Stimulated activated CD4-positive, alpha-beta T cell treated with anti-CD3 and anti-CD28 coated beads, TNF-alpha, amount 100 ng/mL, for 48 hours (primary cell): Measurements from ENCODE around the gene ZKSCAN7.
"Not testable (repeated sequence)": the region's sequence is repeated elsewhere in the genome, so short reads cannot be mapped to it uniquely, and the experiment has no call there.

ENCODE experiments used
- DNase-seq, 3 donors: peaks; one replicate each; pipeline ENCODE4 v3.0.0-alpha.2; 2020; ENCODE audit warnings: low read depth in 3 of 3

Gene ZKSCAN7

DNA sequence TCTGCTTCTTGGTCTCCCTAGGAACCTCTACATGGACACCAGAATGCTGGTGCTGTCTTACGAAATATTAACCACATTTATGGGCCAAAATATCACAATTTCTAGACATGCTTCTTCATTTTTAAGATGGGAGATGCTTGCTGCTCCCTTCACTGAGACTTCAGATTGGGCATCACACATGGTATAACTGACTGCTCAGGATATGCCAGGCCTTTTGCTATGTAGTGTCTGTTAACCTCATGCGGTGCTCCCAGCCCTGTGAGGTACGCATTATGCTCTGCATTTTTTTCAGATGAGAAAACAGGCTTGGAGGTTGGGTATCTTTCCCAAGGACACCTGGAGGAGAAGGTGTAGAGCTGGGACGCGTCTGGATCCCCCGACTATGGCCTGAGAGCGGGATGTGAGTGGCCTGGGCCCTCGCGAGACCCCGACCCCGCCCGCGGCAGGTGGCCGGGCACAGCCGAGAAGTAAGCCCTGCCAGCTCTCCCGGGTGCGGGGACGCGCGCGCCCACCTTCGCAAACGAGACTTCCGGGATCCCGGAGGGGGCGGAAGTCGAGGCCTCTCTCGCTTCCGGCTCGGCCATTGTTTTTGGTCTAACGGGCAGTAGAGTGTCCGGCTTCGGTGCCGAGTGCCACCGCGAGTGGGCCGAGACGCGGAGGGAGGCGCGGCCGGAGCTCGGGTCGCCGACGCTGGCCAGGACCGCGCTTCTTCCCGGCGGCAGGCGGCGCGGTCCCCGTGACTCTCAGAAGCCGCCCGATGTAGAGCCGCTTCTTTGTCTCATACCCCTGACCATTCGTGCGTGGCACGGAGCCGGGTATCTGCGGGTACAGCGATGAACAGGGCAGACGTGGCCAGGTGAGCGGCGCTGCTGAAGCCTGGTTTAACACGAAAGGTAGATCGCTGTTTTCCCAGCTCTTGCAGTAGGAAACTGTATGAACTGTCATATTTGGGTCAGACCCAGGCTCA is at the start of gene ZKSCAN7:
ZKSCAN7 (plus strand) TSS at position 568 of the 967 bp plus-strand sequence. CDS start 1,855 bp downstream, outside the sequence.
- peak; percentile 10 to 36 (median 31) for DNase-seq

DNA sequence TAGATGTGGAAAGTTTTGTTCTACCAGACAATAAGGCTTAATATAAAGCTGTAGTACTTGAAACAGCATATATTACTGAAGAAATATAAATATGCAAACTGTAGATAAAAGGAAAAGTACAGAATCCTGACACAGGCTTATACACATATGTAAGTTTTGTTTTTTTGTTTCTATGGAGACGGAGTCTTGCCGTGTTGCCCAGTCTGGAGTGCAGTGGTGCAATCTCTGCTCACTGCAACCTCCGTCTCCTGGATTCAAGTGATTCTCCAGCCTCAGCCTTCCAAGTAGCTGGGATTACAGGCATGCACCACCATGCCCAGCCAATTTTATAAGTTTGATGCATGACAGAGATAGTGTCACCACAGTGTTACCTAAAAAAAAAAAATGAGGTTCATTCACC is 48.4 kb upstream of the ZKSCAN7 start:
- DNase-seq: no peak

DNA sequence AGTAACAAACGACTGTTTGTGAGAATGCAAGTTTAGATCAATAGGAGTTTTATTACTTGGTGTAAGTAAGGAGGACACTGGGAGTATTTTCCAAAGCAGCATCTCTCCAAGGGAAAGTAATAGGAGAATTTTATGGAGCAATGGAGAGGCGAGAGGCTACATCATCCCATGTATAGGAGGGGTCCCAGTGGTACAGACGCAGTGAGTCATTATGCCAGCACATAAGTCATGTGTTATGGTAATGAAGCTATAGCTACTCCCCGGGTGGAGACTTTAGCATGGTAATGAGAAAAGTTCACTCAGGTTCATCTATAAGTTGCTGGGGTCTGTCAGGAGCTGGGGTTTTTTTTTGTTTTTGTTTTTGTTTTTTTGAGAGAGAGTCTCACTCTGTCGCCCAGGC is 48.0 kb upstream of the ZKSCAN7 start:
- no peak for DNase-seq

DNA sequence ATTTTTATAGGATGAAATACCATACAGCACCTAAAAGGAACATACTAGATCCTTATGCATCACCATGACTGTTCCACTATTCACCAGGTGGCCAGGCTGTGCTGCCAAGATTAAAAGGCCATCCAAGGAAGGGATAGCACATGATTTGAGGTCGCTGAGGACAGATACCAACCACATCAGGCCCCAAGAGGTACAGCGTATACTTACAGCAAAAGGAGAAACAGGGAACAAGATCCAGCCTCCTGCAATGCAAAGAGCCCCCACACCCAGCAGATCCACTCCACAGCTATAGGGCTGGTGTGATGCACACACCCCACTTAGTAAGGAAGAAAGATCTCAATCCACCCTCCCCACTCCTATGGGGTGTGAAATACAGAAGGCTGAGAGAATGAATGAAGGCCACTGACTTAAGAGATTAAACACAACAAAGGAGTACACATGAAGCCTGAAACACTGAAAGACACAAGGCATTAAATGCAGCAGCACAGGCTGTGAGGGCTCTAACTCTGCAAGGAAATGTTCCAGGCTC is 45.5 kb upstream of the ZKSCAN7 start:
- DNase-seq: no peak

DNA sequence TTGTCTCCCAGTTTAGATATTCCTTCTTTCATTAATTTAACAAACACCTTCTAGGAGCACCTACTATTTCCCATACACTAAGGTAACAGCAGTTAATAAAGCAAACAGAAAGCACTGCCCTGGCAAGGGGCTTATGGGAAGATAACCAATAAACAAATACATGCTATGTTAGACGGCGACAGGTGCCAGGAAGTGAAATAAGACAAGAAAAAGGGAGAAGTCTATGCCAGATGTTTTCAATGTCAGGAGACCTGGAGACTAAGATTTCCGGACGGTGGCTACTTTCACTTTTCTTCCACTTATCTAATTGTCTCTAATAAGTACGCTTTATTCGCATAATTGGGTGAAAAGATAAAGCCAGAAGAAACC is 45.0 kb upstream of the ZKSCAN7 start:
- no peak for DNase-seq

DNA sequence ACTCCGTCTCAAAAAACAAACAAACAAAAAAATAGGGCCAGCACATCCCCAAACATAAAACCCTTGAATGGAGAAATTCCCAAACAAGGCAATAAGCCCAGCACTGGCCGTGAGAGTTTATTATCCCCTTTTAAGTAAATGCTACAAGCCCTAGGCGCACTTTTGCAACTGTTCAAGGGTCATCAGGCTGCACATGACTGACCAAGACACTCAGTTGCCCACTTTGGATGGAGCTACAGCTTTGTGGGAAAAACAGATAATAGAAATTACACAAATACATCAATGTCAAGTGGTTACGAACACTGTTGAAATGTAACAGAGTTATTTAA is 43.8 kb upstream of the ZKSCAN7 start:
- no peak for DNase-seq

DNA sequence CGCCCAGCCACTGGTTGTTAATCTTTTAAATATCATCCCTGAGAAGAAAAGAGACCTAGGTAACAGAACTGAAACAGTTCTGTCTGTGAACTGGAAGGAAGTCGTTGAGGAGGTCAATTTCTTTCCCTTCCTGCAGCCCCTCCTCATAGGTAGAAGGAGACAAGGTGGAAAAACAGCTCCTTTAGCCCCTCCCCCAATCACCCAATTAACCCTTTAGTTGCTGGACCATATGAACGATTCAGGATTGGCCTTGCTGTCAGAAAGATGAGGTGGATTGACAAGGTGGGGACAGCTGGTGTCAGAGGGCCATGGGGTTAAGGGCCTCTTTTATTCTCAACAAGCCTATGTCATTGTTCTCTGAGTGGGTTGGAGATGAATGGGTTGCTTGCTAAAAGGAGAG is 41.5 kb upstream of the ZKSCAN7 start:
- DNase-seq: no peak

DNA sequence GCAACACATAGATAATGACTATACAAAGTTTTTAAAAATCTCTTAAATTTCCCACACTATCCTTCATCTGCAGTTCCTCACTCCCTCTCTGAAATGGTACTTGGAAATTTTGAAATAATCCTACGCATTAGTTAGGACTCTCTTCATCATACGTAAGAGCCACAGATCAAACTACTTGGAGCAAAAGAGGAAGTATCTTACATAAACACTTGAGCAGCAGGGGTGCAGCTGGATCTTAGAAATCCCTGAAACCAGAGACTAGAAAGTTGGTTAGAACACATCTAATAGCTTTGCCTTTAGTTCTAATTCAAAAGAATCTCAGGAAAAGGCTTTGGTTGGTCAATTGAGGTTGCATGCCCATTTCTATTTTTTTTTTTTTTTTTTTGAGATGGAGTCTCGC is 38.8 kb upstream of the ZKSCAN7 start:
- DNase-seq: no peak

DNA sequence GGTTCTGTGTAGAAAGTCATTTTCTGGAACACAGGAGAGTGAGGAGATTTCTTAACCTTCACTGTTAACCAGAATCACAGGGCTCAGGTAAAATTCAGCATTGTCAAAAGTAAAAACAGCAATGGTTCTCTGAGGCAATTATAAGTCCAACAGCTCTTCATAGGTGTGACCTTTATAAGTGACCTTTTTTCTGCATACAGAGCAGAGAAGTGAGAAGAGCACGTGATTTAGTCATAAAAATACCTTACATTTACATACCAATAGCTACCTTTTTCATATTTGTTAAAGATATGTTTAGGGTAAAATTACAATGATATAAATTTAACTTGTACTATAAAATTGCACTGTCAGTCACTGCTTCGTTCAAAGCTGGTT is 36.2 kb upstream of the ZKSCAN7 start:
- DNase-seq: no peak

DNA sequence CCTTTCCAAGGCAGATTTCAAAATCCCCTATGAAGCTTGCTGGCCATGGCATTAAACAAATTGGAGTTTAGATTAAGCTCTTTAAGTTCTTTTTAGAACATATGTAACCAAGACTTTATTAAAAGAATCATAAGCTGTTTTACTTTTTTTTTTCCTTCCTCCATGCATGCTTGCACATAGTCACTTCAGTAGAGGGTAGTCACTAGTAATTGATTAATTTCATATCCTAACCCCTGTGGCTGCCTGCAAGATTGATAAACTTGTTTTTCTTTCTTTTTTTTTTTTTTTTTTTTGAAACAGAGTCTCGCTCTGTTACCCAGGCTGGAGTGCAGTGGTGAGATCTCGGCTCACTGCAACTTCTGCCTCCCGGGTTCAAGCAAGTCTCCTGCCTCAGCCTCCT is 33.3 kb upstream of the ZKSCAN7 start:
- DNase-seq: no peak

DNA sequence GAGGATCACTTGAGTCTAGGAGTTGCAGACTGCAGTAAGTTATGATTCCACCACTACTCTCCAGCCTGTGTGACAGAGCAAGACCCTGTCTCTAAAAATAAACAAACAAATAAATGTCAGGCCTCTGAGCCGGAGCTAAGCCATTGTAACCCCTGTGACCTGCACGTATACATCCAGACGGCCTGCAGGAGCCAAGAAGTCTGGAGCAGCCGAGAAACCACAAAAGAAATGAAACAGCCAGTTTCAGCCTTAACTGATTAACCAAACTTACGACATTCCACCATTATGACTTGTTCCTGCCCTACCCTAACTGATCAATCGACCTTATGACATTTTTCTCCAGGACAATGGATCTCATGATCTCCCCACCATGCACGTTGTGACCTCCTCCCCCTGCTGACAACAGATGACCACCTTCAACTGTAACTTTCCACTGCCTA is 32.5 kb upstream of the ZKSCAN7 start:
- DNase-seq: no peak

DNA sequence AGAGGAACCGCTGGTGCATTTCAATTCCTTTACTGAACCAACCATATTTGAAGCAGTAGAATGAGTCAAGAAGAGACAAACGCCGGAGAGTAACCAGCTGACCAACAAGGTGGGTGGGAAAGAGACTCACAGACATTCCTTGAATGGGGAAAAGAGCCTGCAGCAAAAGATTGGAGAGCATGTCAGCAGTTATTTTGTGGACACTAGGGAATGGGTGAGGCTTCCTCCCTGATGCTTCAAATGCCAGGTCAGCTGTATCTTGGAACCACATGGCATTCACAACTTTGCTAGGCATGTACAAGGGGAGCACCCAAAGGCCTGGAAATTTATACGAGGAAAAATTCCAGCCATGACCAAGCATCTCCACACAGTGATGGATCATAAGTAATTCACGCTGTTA is 29.9 kb upstream of the ZKSCAN7 start:
- no peak for DNase-seq

DNA sequence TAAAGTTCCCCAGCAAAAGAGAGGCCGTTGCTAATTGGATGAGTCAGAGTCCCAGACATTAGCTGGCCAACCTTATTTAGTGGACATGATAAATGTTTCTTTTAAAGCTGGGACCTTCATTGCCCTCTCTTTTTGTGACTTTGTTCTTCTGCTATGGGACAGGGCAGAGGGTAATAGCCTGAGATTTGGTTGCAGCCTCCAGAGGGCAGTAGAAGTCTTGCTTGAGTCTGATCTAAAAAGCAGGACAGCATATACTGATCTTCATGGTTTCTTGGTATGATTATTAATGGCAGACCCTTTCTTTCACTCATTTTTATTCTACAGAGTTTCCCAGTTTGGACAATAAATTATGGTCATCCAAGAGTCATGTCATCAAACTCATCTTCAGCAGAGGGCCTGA is 25.1 kb upstream of the ZKSCAN7 start:
- no peak for DNase-seq

DNA sequence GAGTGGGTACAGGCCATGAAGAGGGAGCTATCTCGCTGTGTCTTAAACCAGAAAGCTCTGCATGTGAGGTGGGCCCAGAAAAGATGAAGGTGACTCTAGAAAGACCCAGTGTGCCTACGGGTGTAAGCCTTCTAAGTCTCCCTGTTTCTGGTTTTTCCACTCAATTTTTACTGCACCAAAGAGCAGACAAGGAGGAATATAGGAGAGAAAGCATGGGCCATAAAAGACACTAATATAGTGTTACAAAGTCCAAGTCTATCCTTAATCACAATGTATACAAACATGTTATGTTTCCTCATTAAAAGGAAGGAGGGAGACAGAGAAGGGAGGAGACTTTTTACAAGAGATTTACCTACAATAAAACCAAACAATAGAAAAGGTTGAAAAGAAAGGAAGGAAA is 24.1 kb upstream of the ZKSCAN7 start:
- no peak for DNase-seq

DNA sequence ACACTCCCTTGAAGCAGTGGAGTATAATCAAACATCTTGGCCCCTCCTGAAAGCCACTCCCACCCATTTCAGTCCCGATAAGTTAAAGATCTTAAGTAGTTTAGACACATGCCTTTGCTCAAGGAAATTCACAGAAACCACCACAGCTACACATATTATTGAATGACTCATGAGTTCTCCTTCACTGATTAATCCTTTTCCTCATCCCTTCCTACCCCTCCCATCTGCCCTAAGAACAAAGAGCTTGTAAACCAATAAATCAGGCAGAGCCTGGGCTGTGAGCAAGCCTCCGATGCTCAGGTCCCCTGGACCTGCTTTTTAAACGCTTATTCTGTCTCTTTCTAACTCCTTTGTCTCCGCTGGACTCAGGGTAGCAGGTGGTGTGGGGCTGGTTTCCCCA is 20.3 kb upstream of the ZKSCAN7 start:
- not testable (repeated sequence) for DNase-seq

DNA sequence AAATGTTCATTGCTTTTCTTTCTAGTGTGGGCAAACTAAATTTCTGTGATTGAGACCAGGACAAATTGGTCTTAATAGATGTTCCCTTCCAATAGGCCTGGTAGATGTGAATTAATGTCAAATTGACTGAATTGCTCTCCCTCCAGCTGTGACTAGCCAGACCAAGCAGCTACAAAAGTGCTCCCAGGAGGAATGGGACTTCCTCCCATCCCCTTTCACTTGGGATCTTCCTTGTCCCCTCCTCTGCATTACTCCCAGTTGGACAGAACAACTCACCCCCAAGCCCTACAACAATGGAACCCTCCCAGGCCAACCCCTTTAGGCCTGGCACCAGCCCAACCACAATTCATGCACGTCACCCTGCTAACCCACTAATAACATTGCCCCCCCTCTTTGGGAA is 19.6 kb upstream of the ZKSCAN7 start:
- no peak for DNase-seq

DNA sequence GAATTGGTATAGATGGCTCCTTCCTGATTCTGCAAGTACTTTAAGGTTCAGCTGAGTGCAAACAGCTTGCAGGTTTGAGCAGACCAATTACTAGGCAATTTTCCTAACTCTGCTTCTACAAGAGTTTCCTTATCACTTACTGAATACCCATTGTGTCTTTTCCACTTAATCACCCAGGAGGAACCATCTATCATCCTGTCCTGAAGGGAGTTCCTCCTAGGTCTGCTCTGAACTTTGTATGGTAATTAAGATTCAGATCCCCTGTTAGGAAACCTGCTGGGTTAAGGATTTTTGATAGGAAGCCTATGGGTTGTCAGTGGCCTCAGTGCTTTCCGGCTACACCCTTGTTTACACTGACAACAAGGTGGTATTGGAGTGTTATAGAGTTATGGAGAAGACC is 10.2 kb upstream of the ZKSCAN7 start:
- not testable (repeated sequence) for DNase-seq

DNA sequence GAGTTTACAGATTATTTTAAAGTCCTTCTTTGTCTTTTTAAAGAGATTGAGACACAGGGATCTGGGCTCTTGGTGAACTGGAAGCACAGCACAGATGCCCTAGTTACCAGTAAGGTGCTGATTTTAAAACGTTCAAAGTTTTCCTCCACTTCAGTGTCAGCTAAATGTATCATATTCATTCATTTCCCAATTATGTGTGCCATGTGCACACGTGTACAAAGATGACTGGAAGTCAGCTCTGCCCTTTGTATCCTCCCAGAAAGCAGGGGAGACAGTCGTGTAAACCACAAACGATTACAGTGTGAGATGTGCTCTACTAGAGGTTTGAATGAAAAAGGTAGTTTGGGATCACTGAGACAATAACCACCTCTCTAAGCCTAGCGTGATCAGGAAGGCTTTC is 730 bp downstream of the ZKSCAN7 start:
- DNase-seq: no peak

DNA sequence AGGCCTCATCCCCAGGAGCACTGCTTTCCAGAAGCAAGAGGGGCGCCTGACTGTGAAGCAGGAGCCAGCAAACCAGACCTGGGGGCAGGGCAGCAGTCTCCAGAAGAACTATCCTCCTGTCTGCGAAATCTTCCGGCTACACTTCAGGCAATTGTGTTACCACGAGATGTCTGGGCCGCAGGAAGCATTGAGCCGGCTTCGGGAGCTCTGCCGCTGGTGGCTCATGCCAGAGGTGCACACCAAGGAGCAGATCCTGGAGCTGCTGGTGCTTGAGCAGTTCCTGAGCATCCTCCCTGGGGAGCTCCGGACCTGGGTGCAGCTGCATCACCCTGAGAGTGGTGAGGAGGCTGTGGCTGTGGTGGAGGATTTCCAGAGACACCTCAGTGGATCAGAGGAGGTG is 2.1 kb downstream of the ZKSCAN7 start:
- DNase-seq: no peak

DNA sequence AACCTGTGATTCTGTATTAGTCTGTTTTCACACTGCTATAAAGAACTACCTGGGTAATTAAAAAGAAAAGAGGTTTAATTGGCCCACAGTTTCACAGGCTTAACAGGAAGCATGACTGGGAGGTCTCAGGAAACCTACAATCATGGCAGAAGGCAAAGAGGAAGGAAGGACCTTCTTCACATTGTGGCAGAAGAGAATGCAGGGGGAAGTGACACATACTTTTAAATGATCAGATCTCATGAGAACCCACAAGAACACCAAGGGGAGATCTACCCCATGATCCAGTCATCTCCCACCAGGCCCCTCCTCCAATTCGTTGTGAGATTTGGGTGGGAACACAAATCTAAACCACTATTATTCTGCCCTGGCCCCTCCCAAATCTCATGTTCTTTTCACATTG is 6.1 kb downstream of the ZKSCAN7 start:
- no peak for DNase-seq

DNA sequence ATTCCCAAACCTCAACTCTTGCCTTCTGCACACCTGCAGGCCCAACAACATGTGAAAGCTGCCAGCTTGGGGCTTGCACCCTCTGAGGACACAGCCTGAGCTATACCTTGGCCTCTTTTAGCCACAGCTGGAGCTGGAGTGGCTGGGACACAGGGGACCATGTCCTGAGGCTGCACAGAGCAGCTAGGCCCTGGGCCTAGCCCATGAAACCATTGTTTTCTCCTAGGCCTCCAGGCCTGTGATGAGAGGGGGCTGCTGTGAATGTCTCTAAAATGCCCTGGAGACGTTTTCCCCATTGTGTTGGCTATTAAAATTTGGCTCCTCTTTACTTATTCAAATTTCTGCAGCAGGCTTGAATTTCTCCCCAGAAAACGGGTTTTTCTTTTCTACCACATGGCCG is 7.2 kb downstream of the ZKSCAN7 start:
- DNase-seq: no peak

DNA sequence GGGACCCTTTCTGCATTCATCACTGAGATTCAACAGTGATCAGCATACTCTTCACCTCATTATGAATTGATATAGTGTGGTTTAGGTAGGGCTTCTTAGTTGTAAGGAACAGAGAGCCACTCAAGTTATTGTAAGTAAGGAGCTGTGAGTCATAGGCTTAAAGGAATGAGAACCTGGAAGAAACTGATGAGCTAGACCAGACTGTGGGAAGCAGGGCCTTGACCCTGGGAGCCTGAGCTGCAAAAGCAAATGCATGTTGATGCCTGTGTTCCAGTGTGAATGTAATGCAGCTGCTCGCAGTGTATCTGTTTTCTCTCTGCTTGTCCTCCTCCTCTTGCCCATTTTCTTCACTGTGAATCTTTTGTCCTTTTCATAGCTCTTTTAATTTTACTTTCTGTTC is 13.6 kb downstream of the ZKSCAN7 start:
- DNase-seq: no peak

DNA sequence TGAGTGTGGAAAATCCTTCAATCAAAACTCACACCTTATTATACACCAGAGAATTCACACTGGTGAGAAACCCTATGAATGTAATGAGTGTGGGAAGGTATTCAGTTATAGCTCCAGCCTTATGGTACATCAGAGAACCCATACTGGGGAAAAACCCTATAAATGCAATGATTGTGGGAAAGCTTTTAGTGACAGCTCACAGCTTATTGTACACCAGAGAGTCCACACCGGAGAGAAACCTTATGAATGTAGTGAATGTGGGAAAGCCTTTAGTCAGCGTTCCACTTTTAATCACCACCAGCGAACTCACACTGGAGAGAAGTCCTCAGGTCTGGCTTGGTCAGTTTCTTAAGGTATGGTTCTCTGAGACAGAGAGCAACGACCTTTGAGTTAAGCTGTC is 16.0 kb downstream of the ZKSCAN7 start:
- DNase-seq: no peak

DNA sequence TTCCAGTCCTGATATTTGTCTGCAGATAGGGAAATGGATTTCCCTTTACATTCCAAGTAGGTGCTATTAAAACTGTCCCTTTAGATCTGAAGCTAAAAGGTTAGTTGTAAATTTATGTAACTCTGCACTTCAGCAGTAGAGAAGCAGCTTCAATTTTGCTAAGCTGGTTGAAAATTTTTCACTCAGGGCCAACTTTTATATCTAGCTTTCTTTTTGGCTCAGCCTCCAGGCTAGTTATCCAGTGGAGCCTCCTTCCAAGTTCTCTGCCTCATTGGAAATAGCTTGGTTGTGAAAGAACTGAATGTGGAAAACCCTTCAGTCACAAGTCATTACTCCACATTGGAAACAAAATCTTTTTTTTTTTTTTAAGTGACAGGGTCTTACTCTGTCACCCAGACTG is 21.6 kb downstream of the ZKSCAN7 start:
- DNase-seq: no peak
